Fibroblast of peridontal ligament (primary cell): ENCODE data around the gene ATOSA.

ENCODE experiments used
- DNase-seq: peaks from one replicate; pipeline ENCODE4 v3.0.0-alpha.2; 2010; ENCODE audit errors: extremely low read depth

The ATOSA gene

GRCh38 chr15:52683580-52683979, 4.4 kb upstream of the ATOSA start:
- no peak for DNase-seq

- no peak for DNase-seq
Measured at GRCh38 chr15:52682781-52683180, 3.6 kb upstream of the ATOSA start.

- no peak for DNase-seq
Measured at GRCh38 chr15:52682200-52682599, 3.0 kb upstream of the ATOSA start.

- DNase-seq: no peak
Measured at GRCh38 chr15:52681441-52681840, 2.3 kb upstream of the ATOSA start.

GRCh38 chr15:52680761-52681160, 1.6 kb upstream of the ATOSA start:
- no peak for DNase-seq

- DNase-seq: peak; percentile 25
Measured at GRCh38 chr15:52680041-52680391, 828 bp upstream of the ATOSA start.

GRCh38 chr15:52678468-52679231, 538 bp downstream of the ATOSA start:
- DNase-seq: peak; percentile 54

GRCh38 chr15:52677593-52678467, 1.4 kb downstream of the ATOSA start:
- DNase-seq: peak; percentile 71

- no peak for DNase-seq
Measured at GRCh38 chr15:52674831-52675230, 4.4 kb downstream of the ATOSA start.

- DNase-seq: no peak
Measured at GRCh38 chr15:52673734-52674133, 5.5 kb downstream of the ATOSA start.

- no peak for DNase-seq
Measured at GRCh38 chr15:52673312-52673711, 5.9 kb downstream of the ATOSA start.

- DNase-seq: no peak
Measured at GRCh38 chr15:52672661-52673060, 6.5 kb downstream of the ATOSA start.

- no peak for DNase-seq
Measured at GRCh38 chr15:52670087-52670486, 9.1 kb downstream of the ATOSA start.

- no peak for DNase-seq
Measured at GRCh38 chr15:52668133-52668532, 11.1 kb downstream of the ATOSA start.

- no peak for DNase-seq
Measured at GRCh38 chr15:52667597-52667996, 11.6 kb downstream of the ATOSA start.

GRCh38 chr15:52663536-52664294, 15.5 kb downstream of the ATOSA start:
- peak; percentile 20 for DNase-seq

GRCh38 chr15:52661909-52662308, 17.3 kb downstream of the ATOSA start:
- DNase-seq: no peak

GRCh38 chr15:52660192-52660591, 19.0 kb downstream of the ATOSA start:
- no peak for DNase-seq

- no peak for DNase-seq
Measured at GRCh38 chr15:52658955-52659354, 20.2 kb downstream of the ATOSA start.

GRCh38 chr15:52657338-52657737, 21.9 kb downstream of the ATOSA start:
- DNase-seq: peak; percentile 87

- no peak for DNase-seq
Measured at GRCh38 chr15:52656412-52656811, 22.8 kb downstream of the ATOSA start.

- peak; percentile 85 for DNase-seq
Measured at GRCh38 chr15:52653431-52653964, 25.7 kb downstream of the ATOSA start.
